GM12878 (cell line): Measurements from ENCODE around the gene PTCD2. TPM values are rescaled to one million over a fixed set of nuclear protein-coding genes. Genes with fewer than 3 reads are reported as not detected.

ENCODE experiments used
- ATAC-seq: fragments of 200-7000 bp; cut with Tn5 transposase; 3 replicates; pipeline ENCODE4 v1.9.1; 2020; ENCODE audit warnings: mild to moderate bottlenecking, moderate library complexity
- BruUV-seq: library from RNA; stranded (reverse); fragments of 400-500 nt; replicated peaks from 2 replicates; lab custom pipeline; 2021; lab: Mats Ljungman, UMichigan
- CTCF ChIA-PET: fragments of 300-600 bp; sonication (Branson Sonifier 250); formaldehyde crosslinking; extraction: SDS; loops from one replicate; lab custom pipeline; 2021; ENCODE audit warnings: inconsistent platforms; lab: Yijun Ruan, JAX
- POLR2A ChIA-PET: fragments of 350-600 bp; formaldehyde crosslinking; extraction: SDS; loops from one replicate; lab custom pipeline; 2021; ENCODE audit warnings: inconsistent platforms; lab: Charles Lee
- RAD21 ChIA-PET: fragments of 300-600 bp; sonication (Branson Sonifier 250); formaldehyde crosslinking; loops from one replicate; lab custom pipeline; 2023; ENCODE audit warnings: antibody characterized with exemption; ENCODE audit not compliant: unreplicated experiment; lab: Charles Lee
- SMC1A ChIA-PET: fragments of 300-600 bp; sonication (Branson Sonifier 250); formaldehyde crosslinking; loops from one replicate; lab custom pipeline; 2023; ENCODE audit not compliant: unreplicated experiment, uncharacterized antibody; lab: Charles Lee
- DNase-seq: peaks from one replicate; pipeline ENCODE4 v3.0.0-alpha.2; 2011; ENCODE audit warnings: low read depth, low spot score
- FAIRE-seq: peaks from 3 replicates; lab custom pipeline; 2011; peaks lifted over from hg19 to GRCh38; lab: Jason Lieb, UNC
- H2AFZ ChIP-seq: 2 replicates; pipeline ENCODE4 v1.6.0; 2011; ENCODE audit warnings: low read depth, low read length, control low read depth; ENCODE audit not compliant: control insufficient read depth
- H3K27ac ChIP-seq: 2 replicates; pipeline ENCODE4 v1.5.1; 2011; ENCODE audit warnings: control low read depth; ENCODE audit not compliant: control insufficient read depth, insufficient read depth
- H3K27me3 ChIP-seq, 2 experiments: replicated peaks in 1 of 2; 2 replicates each; pipeline versions ENCODE4 v1.6.0 to v1.6.1; 2011; ENCODE audit warnings: low read length in 1 of 2; ENCODE audit not compliant: control insufficient read depth in 2 of 2, insufficient read depth in 2 of 2
- H3K36me3 ChIP-seq, 2 experiments: 2 replicates each; pipeline ENCODE4 v1.5.1; 2011; ENCODE audit warnings: low read length in 1 of 2; ENCODE audit not compliant: control insufficient read depth in 2 of 2, insufficient read depth in 2 of 2
- H3K4me1 ChIP-seq: 2 replicates; pipeline ENCODE4 v1.6.1; 2011; ENCODE audit warnings: mild to moderate bottlenecking, low read length, moderate library complexity, mixed read lengths; ENCODE audit not compliant: control insufficient read depth, insufficient read depth
- H3K4me2 ChIP-seq: 2 replicates; pipeline ENCODE4 v1.6.0; 2011; ENCODE audit warnings: control low read depth; ENCODE audit not compliant: control insufficient read depth, insufficient read depth
- H3K4me3 ChIP-seq: fragments of 200-600 bp; sonication (generic); 2 replicates; pipeline ENCODE4 v1.5.1; 2016
- H3K79me2 ChIP-seq: 2 replicates; pipeline ENCODE4 v1.6.0; 2011; ENCODE audit warnings: low read length; ENCODE audit not compliant: control insufficient read depth, insufficient read depth
- H3K9ac ChIP-seq: 2 replicates; pipeline ENCODE4 v1.8.0; 2011; ENCODE audit warnings: low read length, control low read depth, mixed read lengths; ENCODE audit not compliant: control insufficient read depth, insufficient read depth
- H3K9me3 ChIP-seq: replicated peaks from 3 replicates; pipeline ENCODE4 v1.5.1; 2011; ENCODE audit warnings: mild to moderate bottlenecking, low read length; ENCODE audit not compliant: control insufficient read depth, insufficient read depth
- H4K20me1 ChIP-seq: 2 replicates; pipeline ENCODE4 v1.6.0; 2011; ENCODE audit not compliant: control insufficient read depth, insufficient read depth
- CBFB ChIP-seq: IDR thresholded peaks from 2 replicates; pipeline ENCODE4 v1.6.1; 2016; ENCODE audit warnings: antibody characterized with exemption, low read depth
- CREM ChIP-seq: IDR thresholded peaks from 2 replicates; pipeline ENCODE4 v1.6.1; 2014; ENCODE audit warnings: antibody characterized with exemption, low read depth
- SREBF2 ChIP-seq: IDR thresholded peaks from 2 replicates; pipeline ENCODE4 v1.6.1; 2012; ENCODE audit warnings: mild to moderate bottlenecking, low read length
- ZBED1 ChIP-seq: IDR thresholded peaks from 2 replicates; pipeline ENCODE4 v1.6.1; 2016; ENCODE audit warnings: borderline replicate concordance
- ZSCAN29 ChIP-seq: fragments of 450-650 bp; IDR thresholded peaks from 2 replicates; pipeline ENCODE4 v1.6.1; 2017; ENCODE audit warnings: mild to moderate bottlenecking, moderate library complexity
- ZZZ3 ChIP-seq: IDR thresholded peaks from 2 replicates; pipeline ENCODE4 v1.6.1; 2011; ENCODE audit warnings: low read depth; ENCODE audit not compliant: control insufficient read depth, insufficient read length
- WGBS: methylation state at CpG from one replicate; pipeline ENCODE4 v1.1.6; 2016; ENCODE audit warnings: low lambda C conversion rate; ENCODE audit not compliant: insufficient replicate concordance, insufficient coverage; ENCODE audit errors: missing lambda C conversion rate; 5-methylcytosine and 5-hydroxymethylcytosine counted together
- in situ Hi-C: fragments of 300-500 bp; cut with MboI; formaldehyde crosslinking; loops from 9 replicates; pipeline ENCODE4 v1.14.3; 2018; ENCODE audit warnings: mixed read lengths
- intact Hi-C: fragments of 100-400 bp; cut with micrococcal nuclease; formaldehyde crosslinking; loops from one replicate; pipeline ENCODE4 v1.14.2; 2022; ENCODE audit not compliant: unreplicated experiment
- polyA plus RNA-seq, 11 experiments: library from polyadenylated mRNA; depleted of rRNA in 4 of 11; unstranded in 6 of 11; stranded (reverse) in 5 of 11; fragments of >200 nt; fragmentation: Nextera tagmentation in 4 of 11; fragmentation: Illumina TruSeq in 1 of 11; extraction: Ambion mirVana in 4 of 11; extraction: Trizol in 1 of 11; gene quantifications; 1 replicate in 1 of 11; 2 replicates in 10 of 11; pipeline versions ENCODE4 v1.2.1 to v1.2.3, GENCODE V29; 2011 to 2016; ENCODE audit warnings: inconsistent platforms in 2 of 11, missing spikeins in 2 of 11, low read depth in 1 of 11
- total RNA-seq, 4 experiments: library from RNA; depleted of rRNA in 3 of 4; stranded (reverse); fragments of >200 nt in 3 of 4; fragmentation: Illumina TruSeq in 1 of 4; extraction: Trizol in 1 of 4; gene quantifications; 2 replicates each; pipeline versions ENCODE4 v1.2.1 to v1.2.3, GENCODE V29; 2013 to 2021
- TF ChIP-seq, protein P1 (sequence below): fragments of 450-650 bp; IDR thresholded peaks from 2 replicates; pipeline ENCODE4 v1.6.1; 2017; ENCODE audit warnings: mild to moderate bottlenecking, low read depth, inconsistent platforms; ENCODE audit not compliant: poor library complexity, severe bottlenecking

Gene PTCD2
- total and polyA plus RNA-seq, 10 of the 15 experiments (the other 5 are each of a cell fraction or from before 2014, with no cell fraction given) = 8.7 to 15.0 (median 11.9) TPM

DNA sequence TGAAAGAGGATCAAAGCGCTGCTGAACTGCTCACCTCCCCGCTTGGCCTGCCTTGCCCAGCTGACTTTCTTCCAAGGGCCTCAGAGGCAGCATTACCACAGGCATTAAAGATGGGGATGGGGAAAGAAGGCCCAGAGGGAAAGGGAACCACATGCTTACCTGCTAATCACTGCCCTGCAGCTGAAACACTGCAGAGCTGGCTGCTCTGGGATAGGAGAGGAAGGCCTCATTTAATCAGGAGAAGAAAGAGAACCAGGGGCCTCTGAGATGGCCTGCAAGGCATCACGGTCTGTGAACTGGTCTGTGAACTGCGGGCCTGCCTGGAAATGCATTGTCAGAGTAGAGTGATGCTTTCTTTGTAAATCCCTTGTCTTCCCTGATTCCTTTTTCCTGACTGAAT lies 44.8 kb downstream of the PTCD2 start:
- no peaks in the 10 kb centered on the region for H3K9me3 ChIP-seq
- in situ Hi-C loops (no loop called here), intact Hi-C loops (no loop called here)
- DNase-seq (no peak), FAIRE-seq (no peak), ATAC-seq (no peak)
- no peaks in the 10 kb centered on the region for H4K20me1 ChIP-seq
- H3K4me1 ChIP-seq = peaks cover 13% of the 10 kb centered on the region
- ChIA-PET POLR2A (interaction anchor here (3.0 kb wide), 1 partner anchor 159 kb away, joined by 11 read pairs; no protein-coding TSS in a partner anchor), CTCF (interaction anchor here (2.1 to 9.4 kb wide), 7 partner anchors 8 to 453 kb away, joined by 6 to 238 read pairs (median 23); partner anchors contain the start of gene TNPO1), RAD21 (interaction anchor here (0.9 to 6.0 kb wide), 7 partner anchors 29 to 453 kb away, joined by 3 to 159 read pairs (median 5); no protein-coding TSS in a partner anchor), SMC1A (interaction anchor here (1.4 to 8.6 kb wide), 6 partner anchors 9 to 160 kb away, joined by 4 to 214 read pairs (median 20); no protein-coding TSS in a partner anchor)
- H3K27ac ChIP-seq = no peak overlapping the region
- TF ChIP-seq SREBF2 (no peak), CBFB (no peak), ZSCAN29 (no peak), CREM (no peak), ZBED1 (no peak), ZZZ3 (no peak)
- TF ChIP-seq, protein P1, sequence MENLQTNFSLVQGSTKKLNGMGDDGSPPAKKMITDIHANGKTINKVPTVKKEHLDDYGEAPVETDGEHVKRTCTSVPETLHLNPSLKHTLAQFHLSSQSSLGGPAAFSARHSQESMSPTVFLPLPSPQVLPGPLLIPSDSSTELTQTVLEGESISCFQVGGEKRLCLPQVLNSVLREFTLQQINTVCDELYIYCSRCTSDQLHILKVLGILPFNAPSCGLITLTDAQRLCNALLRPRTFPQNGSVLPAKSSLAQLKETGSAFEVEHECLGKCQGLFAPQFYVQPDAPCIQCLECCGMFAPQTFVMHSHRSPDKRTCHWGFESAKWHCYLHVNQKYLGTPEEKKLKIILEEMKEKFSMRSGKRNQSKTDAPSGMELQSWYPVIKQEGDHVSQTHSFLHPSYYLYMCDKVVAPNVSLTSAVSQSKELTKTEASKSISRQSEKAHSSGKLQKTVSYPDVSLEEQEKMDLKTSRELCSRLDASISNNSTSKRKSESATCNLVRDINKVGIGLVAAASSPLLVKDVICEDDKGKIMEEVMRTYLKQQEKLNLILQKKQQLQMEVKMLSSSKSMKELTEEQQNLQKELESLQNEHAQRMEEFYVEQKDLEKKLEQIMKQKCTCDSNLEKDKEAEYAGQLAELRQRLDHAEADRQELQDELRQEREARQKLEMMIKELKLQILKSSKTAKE = no peak
- H3K4me3 ChIP-seq = no peak overlapping the region
- H3K4me2 ChIP-seq = no peak overlapping the region
- H2AFZ ChIP-seq = no peak overlapping the region
- H3K27me3 ChIP-seq = no peaks in the 10 kb centered on the region
- H3K9ac ChIP-seq = no peak overlapping the region
- H3K79me2 ChIP-seq = no peaks in the 10 kb centered on the region
- 96% methylated on average over 4 of the region's 4 CpGs for WGBS
- peaks cover 0 to 6% of the 10 kb centered on the region in 2 experiments; a peak in 1 of 4 replicates for H3K36me3 ChIP-seq
- BruUV-seq = no TSS peak
